Activated T-cell treated with anti-CD3 and anti-CD28 coated beads for 1 hour (primary cell): ENCODE results near the gene LDLRAP1.

Experiments
- DNase-seq: peaks from one replicate; pipeline ENCODE4 v3.0.0-alpha.2; 2020; ENCODE audit warnings: low read depth

LDLRAP1 gene

GRCh38 chr1:25562928-25563283 lies 19.5 kb downstream of the LDLRAP1 start:
- no peak for DNase-seq

- no peak for DNase-seq
Measured at GRCh38 chr1:25563330-25564215, 20.2 kb downstream of the LDLRAP1 start.

- peak; percentile 27 for DNase-seq
Measured at GRCh38 chr1:25564777-25565574, 21.6 kb downstream of the LDLRAP1 start.

GRCh38 chr1:25565626-25566025 lies 22.2 kb downstream of the LDLRAP1 start:
- no peak for DNase-seq

GRCh38 chr1:25566176-25566729 lies 22.8 kb downstream of the LDLRAP1 start:
- DNase-seq, result no peak

GRCh38 chr1:25566730-25567341 lies 23.4 kb downstream of the LDLRAP1 start:
- no peak for DNase-seq

- DNase-seq, result no peak
Measured at GRCh38 chr1:25567710-25568089, 24.3 kb downstream of the LDLRAP1 start.

- DNase-seq, result no peak
Measured at GRCh38 chr1:25568090-25568833, 24.9 kb downstream of the LDLRAP1 start.

- no peak for DNase-seq
Measured at GRCh38 chr1:25568834-25569596, 25.6 kb downstream of the LDLRAP1 start.

- no peak for DNase-seq
Measured at GRCh38 chr1:25569597-25570396, 26.4 kb downstream of the LDLRAP1 start.

- no peak for DNase-seq
Measured at GRCh38 chr1:25570798-25571521, 27.6 kb downstream of the LDLRAP1 start.

GRCh38 chr1:25571522-25571970 lies 28.1 kb downstream of the LDLRAP1 start:
- no peak for DNase-seq

- no peak for DNase-seq
Measured at GRCh38 chr1:25572107-25572506, 28.7 kb downstream of the LDLRAP1 start.

- peak; percentile 38 for DNase-seq
Measured at GRCh38 chr1:25572708-25573590, 29.5 kb downstream of the LDLRAP1 start.

- DNase-seq, result no peak
Measured at GRCh38 chr1:25573591-25573930, 30.2 kb downstream of the LDLRAP1 start.

- DNase-seq, result no peak
Measured at GRCh38 chr1:25573961-25574360, 30.6 kb downstream of the LDLRAP1 start.

- DNase-seq, result no peak
Measured at GRCh38 chr1:25575191-25575590, 31.8 kb downstream of the LDLRAP1 start.

- no peak for DNase-seq
Measured at GRCh38 chr1:25576459-25577133, 33.2 kb downstream of the LDLRAP1 start.
